Measurements from ENCODE around the gene AFF1.
"Not testable (repeated sequence)": the region's sequence is repeated elsewhere in the genome, so short reads cannot be mapped to it uniquely, and the experiment has no call there.

DNA sequence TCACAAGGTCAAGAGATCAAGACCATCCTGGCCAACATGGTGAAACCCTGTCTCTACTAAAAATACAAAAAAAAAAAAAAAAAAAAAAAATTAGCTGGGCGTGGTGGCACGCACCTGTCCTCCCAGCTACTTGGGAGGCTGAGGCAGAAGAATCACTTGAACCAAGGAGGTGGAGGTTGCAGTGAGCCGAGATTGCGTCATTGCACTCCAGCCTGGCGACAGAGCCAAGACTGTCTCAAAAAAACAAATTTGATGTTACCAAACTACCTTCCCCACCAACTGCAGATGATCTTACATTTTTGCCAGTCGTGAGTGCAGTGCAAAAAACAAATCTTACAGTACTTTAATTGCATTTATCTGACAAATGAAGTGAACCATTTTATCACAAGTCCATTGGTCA is 211.1 kb downstream of the AFF1 start:
- not testable (repeated sequence) for TF ChIP-seq GABPA (IDR thresholded peaks at IDR 0.05 in 1 of 2, conservative IDR thresholded peaks at IDR 0.05 in 1 of 2); TAF1 (conservative IDR thresholded peaks at IDR 0.05); RAD21 (IDR thresholded peaks at IDR 0.05); NR2F2 (IDR thresholded peaks at IDR 0.05); EGR1 (IDR thresholded peaks at IDR 0.05; ENCODE audit: low read depth in 2 of 2); JUND (IDR thresholded peaks at IDR 0.05); FOXA2 (IDR thresholded peaks at IDR 0.05)
- TF ChIP-seq, protein P1, sequence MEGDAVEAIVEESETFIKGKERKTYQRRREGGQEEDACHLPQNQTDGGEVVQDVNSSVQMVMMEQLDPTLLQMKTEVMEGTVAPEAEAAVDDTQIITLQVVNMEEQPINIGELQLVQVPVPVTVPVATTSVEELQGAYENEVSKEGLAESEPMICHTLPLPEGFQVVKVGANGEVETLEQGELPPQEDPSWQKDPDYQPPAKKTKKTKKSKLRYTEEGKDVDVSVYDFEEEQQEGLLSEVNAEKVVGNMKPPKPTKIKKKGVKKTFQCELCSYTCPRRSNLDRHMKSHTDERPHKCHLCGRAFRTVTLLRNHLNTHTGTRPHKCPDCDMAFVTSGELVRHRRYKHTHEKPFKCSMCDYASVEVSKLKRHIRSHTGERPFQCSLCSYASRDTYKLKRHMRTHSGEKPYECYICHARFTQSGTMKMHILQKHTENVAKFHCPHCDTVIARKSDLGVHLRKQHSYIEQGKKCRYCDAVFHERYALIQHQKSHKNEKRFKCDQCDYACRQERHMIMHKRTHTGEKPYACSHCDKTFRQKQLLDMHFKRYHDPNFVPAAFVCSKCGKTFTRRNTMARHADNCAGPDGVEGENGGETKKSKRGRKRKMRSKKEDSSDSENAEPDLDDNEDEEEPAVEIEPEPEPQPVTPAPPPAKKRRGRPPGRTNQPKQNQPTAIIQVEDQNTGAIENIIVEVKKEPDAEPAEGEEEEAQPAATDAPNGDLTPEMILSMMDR (IDR thresholded peaks at IDR 0.05; ENCODE audit: low read depth, low read length, missing input control): not testable (repeated sequence)
- TF ChIP-seq, protein P2, sequence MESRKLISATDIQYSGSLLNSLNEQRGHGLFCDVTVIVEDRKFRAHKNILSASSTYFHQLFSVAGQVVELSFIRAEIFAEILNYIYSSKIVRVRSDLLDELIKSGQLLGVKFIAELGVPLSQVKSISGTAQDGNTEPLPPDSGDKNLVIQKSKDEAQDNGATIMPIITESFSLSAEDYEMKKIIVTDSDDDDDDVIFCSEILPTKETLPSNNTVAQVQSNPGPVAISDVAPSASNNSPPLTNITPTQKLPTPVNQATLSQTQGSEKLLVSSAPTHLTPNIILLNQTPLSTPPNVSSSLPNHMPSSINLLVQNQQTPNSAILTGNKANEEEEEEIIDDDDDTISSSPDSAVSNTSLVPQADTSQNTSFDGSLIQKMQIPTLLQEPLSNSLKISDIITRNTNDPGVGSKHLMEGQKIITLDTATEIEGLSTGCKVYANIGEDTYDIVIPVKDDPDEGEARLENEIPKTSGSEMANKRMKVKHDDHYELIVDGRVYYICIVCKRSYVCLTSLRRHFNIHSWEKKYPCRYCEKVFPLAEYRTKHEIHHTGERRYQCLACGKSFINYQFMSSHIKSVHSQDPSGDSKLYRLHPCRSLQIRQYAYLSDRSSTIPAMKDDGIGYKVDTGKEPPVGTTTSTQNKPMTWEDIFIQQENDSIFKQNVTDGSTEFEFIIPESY (IDR thresholded peaks at IDR 0.05): not testable (repeated sequence)

Data from liver (tissue), 3 donors.